Measurements from ENCODE around the gene WDR6. TPM values are rescaled to one million over a fixed set of nuclear protein-coding genes. Genes with fewer than 3 reads are reported as not detected.

The WDR6 gene
- total and polyA plus RNA-seq, 10 of the 15 experiments (the other 5 are each of a cell fraction or from before 2014, with no cell fraction given) = 21.3 to 169 (median 107) TPM

DNA sequence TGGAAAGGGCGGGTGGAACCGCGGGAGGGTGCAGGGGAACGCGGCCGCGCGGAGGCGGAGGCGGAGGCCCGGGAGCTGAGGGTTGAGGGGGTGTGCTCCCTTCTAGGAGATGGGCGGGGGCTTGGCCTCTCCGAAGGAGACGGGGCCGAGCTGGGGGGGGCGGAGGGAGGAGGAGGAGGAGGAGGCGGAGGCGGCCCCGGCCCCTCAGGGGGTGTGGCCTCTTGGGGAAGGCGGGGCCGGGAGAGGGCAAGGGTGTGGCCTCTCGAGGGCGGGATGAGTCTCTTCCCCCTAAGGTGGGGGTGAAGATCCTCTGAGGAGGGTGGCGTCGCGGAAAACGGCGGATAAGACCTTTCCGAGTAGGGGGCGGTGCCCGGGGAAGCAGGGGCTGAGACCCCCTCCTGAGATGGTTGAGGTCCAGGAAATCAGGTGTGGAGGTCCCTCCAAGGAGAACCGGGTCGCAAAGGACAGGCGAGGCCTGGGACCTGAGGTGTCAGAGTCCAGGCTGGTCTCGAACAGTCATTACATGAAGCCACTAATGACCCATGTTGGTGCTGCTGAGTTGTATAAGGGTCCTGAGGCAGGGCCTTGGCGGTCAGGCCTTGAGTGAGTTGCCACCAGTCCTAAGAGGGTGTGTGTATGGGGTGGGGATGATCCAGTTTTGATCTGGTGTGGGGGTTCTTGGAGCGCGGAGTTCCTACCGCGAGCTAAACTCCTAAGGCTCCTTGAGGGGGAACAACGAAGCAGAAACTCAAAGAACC, 759 bp downstream of the WDR6 start:
- DNase-seq (ENCODE audit: low read depth, low spot score) (no peak), FAIRE-seq (peak; percentile 38), ATAC-seq (peak; percentile 82)
- ChIA-PET POLR2A (interaction anchor here (0.6 to 4.0 kb wide), 19 partner anchors 10 to 568 kb away, joined by 3 to 69 read pairs (median 5); partner anchors contain the start of genes CCDC51, DALRD3, IMPDH2 and NDUFAF3), SMC1A (ENCODE audit: uncharacterized antibody, unreplicated experiment) (interaction anchor here (1.0 to 4.9 kb wide), 6 partner anchors 11 to 86 kb away, joined by 5 to 57 read pairs (median 6); partner anchors contain the start of genes DALRD3, IMPDH2, NDUFAF3 and P4HTM), RAD21 (ENCODE audit: unreplicated experiment) (interaction anchor here (0.6 to 3.7 kb wide), 12 partner anchors 10 to 444 kb away, joined by 3 to 44 read pairs (median 6); partner anchors contain the start of genes DALRD3, IMPDH2, NDUFAF3 and P4HTM), CTCF (interaction anchor here (1.0 to 5.5 kb wide), 9 partner anchors 11 to 86 kb away, joined by 3 to 123 read pairs (median 7); partner anchors contain the start of genes DALRD3, IMPDH2, NDUFAF3 and P4HTM)
- H3K4me2 ChIP-seq (ENCODE audit: control insufficient read depth, insufficient read depth) = peak overlapping the region; percentile 91
- no peaks in the 10 kb centered on the region for H3K9me3 ChIP-seq (replicated peaks; ENCODE audit: control insufficient read depth, insufficient read depth, low read length)
- H2AFZ ChIP-seq (ENCODE audit: control insufficient read depth, low read depth, low read length) = peak overlapping the region; percentile 68
- WGBS (ENCODE audit: insufficient coverage, insufficient replicate concordance, low lambda C conversion rate, missing lambda C conversion rate) = 13% methylated on average over 33 of the region's 41 CpGs
- H3K4me1 ChIP-seq (ENCODE audit: control insufficient read depth, insufficient read depth, low read length) = peaks cover 16% of the 10 kb centered on the region
- in situ Hi-C loops (cut with MboI) (no loop called here), intact Hi-C loops (cut with micrococcal nuclease; ENCODE audit: unreplicated experiment) (loop anchor here (1.0 to 2.0 kb wide), 2 partner anchors 13 to 17 kb away; partner anchors contain the start of gene P4HTM)
- H3K9ac ChIP-seq (ENCODE audit: control insufficient read depth, insufficient read depth, low read length) = peak overlapping the region; percentile 96
- no peaks in the 10 kb centered on the region for H3K27me3 ChIP-seq (replicated peaks in 1 of 2; ENCODE audit: control insufficient read depth in 2 of 2, insufficient read depth in 2 of 2, low read length in 1 of 2)
- peaks cover 30% of the 10 kb centered on the region for H3K79me2 ChIP-seq (ENCODE audit: control insufficient read depth, insufficient read depth, low read length)
- peaks cover 8% of the 10 kb centered on the region; the same call in 1 of the 2 replicates for H4K20me1 ChIP-seq (ENCODE audit: control insufficient read depth, insufficient read depth)
- H3K4me3 ChIP-seq = peak overlapping the region; percentile 83
- BruUV-seq (replicated peaks) = no TSS peak
- peak overlapping the region; percentile 89 for H3K27ac ChIP-seq (ENCODE audit: control insufficient read depth, insufficient read depth)
- peaks cover 5 to 8% of the 10 kb centered on the region in 2 experiments; a peak in 3 of 4 replicates for H3K36me3 ChIP-seq (ENCODE audit: control insufficient read depth in 2 of 2, insufficient read depth in 2 of 2, low read length in 1 of 2)
- TF ChIP-seq HDGF (IDR thresholded peaks at IDR 0.05) (peak; percentile 59), HDAC2 (IDR thresholded peaks at IDR 0.05) (no peak), FOS (IDR thresholded peaks at IDR 0.05; ENCODE audit: borderline replicate concordance, extremely low read depth, insufficient read length) (no peak), EGR1 (IDR thresholded peaks at IDR 0.05; ENCODE audit: borderline replicate concordance in 1 of 2, low read depth in 2 of 2, low read length in 2 of 2) (peak in 1 of 2 experiments; percentile 77; a peak in 2 of 3 replicates), SMARCA5 (IDR thresholded peaks at IDR 0.05) (0 out of 2 replicates have a peak, but pooled peaks have one; percentile 0), IKZF2 (IDR thresholded peaks at IDR 0.05) (0 out of 4 replicates have a peak, but pooled peaks of 1 of the 2 experiments have one; percentile 30), LARP7 (IDR thresholded peaks at IDR 0.05) (0 out of 2 replicates have a peak, but pooled peaks have one; percentile 31), POLR2AphosphoS5 (IDR thresholded peaks at IDR 0.05; ENCODE audit: low read length) (0 out of 2 replicates have a peak, but pooled peaks have one; percentile 8), YBX1 (IDR thresholded peaks at IDR 0.05) (no peak)
- TF ChIP-seq, protein P1, sequence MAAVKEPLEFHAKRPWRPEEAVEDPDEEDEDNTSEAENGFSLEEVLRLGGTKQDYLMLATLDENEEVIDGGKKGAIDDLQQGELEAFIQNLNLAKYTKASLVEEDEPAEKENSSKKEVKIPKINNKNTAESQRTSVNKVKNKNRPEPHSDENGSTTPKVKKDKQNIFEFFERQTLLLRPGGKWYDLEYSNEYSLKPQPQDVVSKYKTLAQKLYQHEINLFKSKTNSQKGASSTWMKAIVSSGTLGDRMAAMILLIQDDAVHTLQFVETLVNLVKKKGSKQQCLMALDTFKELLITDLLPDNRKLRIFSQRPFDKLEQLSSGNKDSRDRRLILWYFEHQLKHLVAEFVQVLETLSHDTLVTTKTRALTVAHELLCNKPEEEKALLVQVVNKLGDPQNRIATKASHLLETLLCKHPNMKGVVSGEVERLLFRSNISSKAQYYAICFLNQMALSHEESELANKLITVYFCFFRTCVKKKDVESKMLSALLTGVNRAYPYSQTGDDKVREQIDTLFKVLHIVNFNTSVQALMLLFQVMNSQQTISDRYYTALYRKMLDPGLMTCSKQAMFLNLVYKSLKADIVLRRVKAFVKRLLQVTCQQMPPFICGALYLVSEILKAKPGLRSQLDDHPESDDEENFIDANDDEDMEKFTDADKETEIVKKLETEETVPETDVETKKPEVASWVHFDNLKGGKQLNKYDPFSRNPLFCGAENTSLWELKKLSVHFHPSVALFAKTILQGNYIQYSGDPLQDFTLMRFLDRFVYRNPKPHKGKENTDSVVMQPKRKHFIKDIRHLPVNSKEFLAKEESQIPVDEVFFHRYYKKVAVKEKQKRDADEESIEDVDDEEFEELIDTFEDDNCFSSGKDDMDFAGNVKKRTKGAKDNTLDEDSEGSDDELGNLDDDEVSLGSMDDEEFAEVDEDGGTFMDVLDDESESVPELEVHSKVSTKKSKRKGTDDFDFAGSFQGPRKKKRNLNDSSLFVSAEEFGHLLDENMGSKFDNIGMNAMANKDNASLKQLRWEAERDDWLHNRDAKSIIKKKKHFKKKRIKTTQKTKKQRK (IDR thresholded peaks at IDR 0.05; ENCODE audit: low read depth, low read length) = no peak
- TF ChIP-seq, protein P2, sequence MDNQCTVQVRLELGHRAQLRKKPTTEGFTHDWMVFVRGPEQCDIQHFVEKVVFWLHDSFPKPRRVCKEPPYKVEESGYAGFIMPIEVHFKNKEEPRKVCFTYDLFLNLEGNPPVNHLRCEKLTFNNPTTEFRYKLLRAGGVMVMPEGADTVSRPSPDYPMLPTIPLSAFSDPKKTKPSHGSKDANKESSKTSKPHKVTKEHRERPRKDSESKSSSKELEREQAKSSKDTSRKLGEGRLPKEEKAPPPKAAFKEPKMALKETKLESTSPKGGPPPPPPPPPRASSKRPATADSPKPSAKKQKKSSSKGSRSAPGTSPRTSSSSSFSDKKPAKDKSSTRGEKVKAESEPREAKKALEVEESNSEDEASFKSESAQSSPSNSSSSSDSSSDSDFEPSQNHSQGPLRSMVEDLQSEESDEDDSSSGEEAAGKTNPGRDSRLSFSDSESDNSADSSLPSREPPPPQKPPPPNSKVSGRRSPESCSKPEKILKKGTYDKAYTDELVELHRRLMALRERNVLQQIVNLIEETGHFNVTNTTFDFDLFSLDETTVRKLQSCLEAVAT (IDR thresholded peaks at IDR 0.05) = 0 out of 2 replicates have a peak, but pooled peaks have one; percentile 2
